Spinal cord (tissue), 10 donors: ENCODE measurements around the gene RESF1. TPM values are rescaled to one million over a fixed set of nuclear protein-coding genes. Genes with fewer than 3 reads are reported as not detected.
"Not testable (repeated sequence)": the region's sequence is repeated elsewhere in the genome, so short reads cannot be mapped to it uniquely, and the experiment has no call there.

Experiments used
- DNase-seq, 6 donors: peaks; one replicate each; pipeline versions ENCODE4 v3.0.0 to v3.0.0-alpha.2; 2013 to 2015; ENCODE audit warnings: low spot score in 6 of 6, low read depth in 4 of 6
- H3K27ac ChIP-seq: one replicate; pipeline ENCODE4 v1.5.1; 2013; ENCODE audit warnings: low read depth, low read length, control low read depth
- H3K27me3 ChIP-seq: one replicate; pipeline ENCODE4 v1.6.1; 2013; ENCODE audit warnings: low read length; ENCODE audit not compliant: control insufficient read depth, insufficient read depth
- H3K36me3 ChIP-seq: one replicate; pipeline ENCODE4 v1.6.1; 2013; ENCODE audit warnings: low read length; ENCODE audit not compliant: control insufficient read depth, insufficient read depth
- H3K4me1 ChIP-seq: one replicate; pipeline ENCODE4 v1.6.1; 2013; ENCODE audit warnings: low read length; ENCODE audit not compliant: control insufficient read depth, insufficient read depth
- H3K4me3 ChIP-seq: one replicate; pipeline ENCODE4 v1.5.1; 2013; ENCODE audit warnings: low read depth, low read length, control low read depth
- H3K9me3 ChIP-seq: one replicate; pipeline ENCODE4 v1.6.1; 2013; ENCODE audit warnings: low read length; ENCODE audit not compliant: control insufficient read depth, insufficient read depth
- WGBS: methylation state at CpG from one replicate; pipeline ENCODE4 v1.1.5; 2013; ENCODE audit warnings: missing lambda C conversion rate; ENCODE audit not compliant: insufficient coverage; 5-methylcytosine and 5-hydroxymethylcytosine counted together
- polyA plus RNA-seq, 2 donors: library from polyadenylated mRNA; unstranded; fragments of 120-200 nt; gene quantifications; one replicate each; pipeline ENCODE4 v1.2.1, GENCODE V29; 2013; ENCODE audit not compliant: insufficient read length in 2 of 2
- total RNA-seq, 2 donors: library from RNA; depleted of rRNA in 1 of 2; stranded (reverse); fragments of 120-200 nt in 1 of 2; fragments of >200 nt in 1 of 2; gene quantifications; one replicate each; pipeline versions ENCODE4 v1.2.3 to v1.2.4, GENCODE V29; 2013 to 2014
- donor health status: healthy.

Gene RESF1
- total and polyA plus RNA-seq, 4 donors = 19.8 to 42.5 (median 27.5) TPM

DNA sequence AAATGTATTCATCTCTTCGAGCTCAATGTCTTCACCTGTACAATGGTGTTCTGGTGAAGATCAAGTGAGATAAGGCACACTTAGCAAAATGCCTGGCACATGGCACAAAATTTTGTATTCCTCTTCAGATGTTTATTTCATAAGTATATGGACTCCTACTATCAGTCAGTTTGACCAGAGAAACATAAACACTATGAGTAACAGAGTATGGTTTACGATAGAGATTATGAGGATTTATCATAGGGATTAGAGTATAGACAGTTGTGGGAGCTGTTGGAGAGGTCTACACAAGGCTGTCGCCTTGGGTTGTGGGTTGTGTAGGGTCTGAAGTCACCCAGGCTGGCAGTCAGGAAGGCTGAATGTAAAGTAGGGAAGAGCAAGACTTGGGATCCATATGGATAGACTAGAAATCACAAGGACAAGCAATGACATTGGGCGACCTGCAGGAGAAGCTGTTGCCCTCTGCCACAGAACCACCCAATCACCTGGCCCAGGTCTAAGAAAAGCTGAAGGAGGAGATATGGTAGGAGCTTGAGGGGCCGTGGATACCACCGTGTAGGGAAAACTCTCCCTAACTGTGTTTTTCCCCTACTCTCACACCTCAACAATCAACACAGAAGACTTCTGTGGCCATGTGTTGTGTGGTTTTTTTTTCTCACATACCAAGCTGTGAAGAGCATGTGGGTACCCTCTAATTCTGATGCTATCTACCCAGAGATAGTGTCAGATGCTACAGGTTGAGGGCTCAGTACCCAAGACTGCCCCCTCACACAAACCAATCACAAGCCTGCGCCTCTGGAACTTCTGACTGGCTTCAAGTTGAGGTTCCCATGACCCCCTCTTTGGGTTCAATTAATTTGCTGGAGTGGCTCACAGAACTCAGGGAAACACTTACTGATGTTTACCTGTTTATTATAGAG, 27.2 kb upstream of the RESF1 start:
- H3K4me1 ChIP-seq = no peaks in the 10 kb centered on the region
- H3K9me3 ChIP-seq = no peaks in the 10 kb centered on the region
- no peaks in the 10 kb centered on the region for H3K36me3 ChIP-seq
- no peak overlapping the region for H3K27ac ChIP-seq
- H3K4me3 ChIP-seq = no peak overlapping the region
- no peak for DNase-seq
- no peaks in the 10 kb centered on the region for H3K27me3 ChIP-seq
- 81% methylated on average over 2 of the region's 7 CpGs for WGBS

DNA sequence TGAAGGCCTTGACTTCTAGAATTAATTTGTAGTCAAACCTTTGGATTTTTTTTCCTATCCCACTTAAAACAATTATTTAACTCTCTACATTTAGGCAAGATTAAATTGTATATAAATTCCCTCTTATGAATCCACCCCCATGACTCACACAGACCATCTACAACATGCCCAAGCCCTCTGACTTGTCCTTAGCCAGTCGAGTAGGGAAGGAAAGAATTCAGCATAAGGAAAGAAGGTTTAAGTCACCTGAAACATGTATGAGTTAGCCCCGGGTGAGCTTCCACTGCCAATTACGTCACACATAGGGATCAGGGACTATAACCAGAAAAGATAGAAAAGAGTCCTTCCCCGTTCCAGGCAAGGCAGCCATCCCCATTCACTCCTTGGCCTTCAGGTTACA, 14.9 kb upstream of the RESF1 start:
- Histone ChIP-seq H3K4me3 (no peak overlapping the region), H3K9me3 (peaks cover 3% of the 10 kb centered on the region), H3K4me1 (no peaks in the 10 kb centered on the region), H3K27me3 (no peaks in the 10 kb centered on the region), H3K36me3 (no peaks in the 10 kb centered on the region), H3K27ac (no peak overlapping the region)
- no peak for DNase-seq
- 96% methylated on average over 3 of the region's 4 CpGs for WGBS

DNA sequence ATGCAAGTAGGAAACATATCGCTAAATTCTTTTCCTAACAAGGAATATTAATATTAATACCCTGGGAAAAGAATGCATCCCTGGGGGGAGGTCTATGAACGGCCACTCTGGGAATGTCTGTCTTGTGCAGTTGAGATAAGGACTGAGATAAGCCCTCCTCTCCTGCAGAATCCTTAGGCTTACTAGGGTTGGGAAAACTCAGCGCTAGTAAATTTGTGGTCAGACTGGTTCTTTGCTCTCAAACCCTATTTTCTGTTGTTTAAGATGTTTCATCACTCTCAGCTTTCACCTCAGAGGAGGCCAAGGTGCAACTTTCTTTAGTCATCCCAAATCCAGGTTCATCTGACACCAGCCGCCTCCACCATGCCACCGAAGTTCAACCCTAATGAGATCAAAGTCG, 11.2 kb upstream of the RESF1 start:
- Histone ChIP-seq H3K4me3 (no peak overlapping the region), H3K27me3 (no peaks in the 10 kb centered on the region), H3K9me3 (no peaks in the 10 kb centered on the region), H3K36me3 (no peaks in the 10 kb centered on the region), H3K27ac (no peak overlapping the region), H3K4me1 (no peaks in the 10 kb centered on the region)
- 95% methylated on average over 3 of the region's 6 CpGs for whole genome bisulfite sequencing
- no peak for DNase-seq

DNA sequence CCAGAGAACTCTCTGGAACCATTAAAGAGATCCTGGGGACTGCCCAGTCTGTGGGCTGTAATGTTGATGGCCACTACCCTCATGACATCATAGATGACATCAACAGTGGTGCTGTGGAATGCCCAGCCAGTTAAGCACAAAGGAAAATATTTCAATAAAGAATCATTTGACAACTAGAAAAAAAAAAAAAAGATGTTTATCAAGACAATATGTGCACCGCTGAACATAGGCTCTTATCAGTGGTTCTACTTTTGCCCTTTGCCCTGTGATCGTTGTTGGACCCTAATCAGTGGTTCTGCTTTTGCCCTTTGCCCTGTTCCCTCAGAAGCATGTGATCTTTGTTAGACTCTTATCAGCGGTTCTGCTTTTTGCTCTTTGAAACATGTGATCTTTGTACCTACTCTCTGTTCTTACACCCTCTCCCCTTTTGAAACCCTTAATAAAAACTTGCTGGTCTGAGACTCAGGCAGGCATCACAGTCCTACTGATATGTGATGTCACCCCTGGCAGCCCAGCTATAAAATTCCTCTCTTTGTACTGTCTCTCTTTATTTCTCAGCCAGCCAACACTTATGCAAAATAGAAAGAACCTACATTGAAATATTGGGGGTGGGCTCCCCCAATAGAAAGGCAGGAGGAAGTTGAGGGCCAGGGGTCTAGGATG, 10.4 kb upstream of the RESF1 start:
- WGBS = 86% methylated on average over 3 of the region's 3 CpGs
- not testable (repeated sequence) for H3K36me3 ChIP-seq, DNase-seq, H3K9me3 ChIP-seq, H3K27me3 ChIP-seq, H3K27ac ChIP-seq, H3K4me3 ChIP-seq, H3K4me1 ChIP-seq

DNA sequence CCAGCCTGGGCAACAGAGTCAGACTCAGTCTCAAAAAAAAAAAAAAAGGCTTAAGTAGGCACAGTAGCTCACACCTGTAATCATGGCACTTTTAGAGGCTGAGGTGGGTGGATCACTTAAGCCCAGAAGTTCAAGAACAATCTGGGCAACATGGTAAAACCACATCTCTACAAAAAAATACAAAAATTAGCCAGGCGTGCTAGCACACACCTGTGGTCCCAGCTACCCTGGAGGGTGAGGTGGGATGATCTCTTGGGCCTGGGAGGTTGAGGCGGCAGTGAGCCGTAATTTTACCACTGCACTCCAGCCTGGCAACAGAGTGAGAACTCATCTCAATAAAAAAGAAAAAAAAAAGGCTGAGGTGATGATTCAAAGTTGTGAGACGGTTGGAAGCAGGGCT, 9.1 kb upstream of the RESF1 start:
- DNase-seq = no peak
- Histone ChIP-seq H3K9me3 (no peaks in the 10 kb centered on the region), H3K4me1 (no peaks in the 10 kb centered on the region), H3K27ac (no peak overlapping the region), H3K36me3 (no peaks in the 10 kb centered on the region), H3K27me3 (no peaks in the 10 kb centered on the region), H3K4me3 (no peak overlapping the region)
- WGBS = 100% methylated on average over 1 of the region's 4 CpGs

DNA sequence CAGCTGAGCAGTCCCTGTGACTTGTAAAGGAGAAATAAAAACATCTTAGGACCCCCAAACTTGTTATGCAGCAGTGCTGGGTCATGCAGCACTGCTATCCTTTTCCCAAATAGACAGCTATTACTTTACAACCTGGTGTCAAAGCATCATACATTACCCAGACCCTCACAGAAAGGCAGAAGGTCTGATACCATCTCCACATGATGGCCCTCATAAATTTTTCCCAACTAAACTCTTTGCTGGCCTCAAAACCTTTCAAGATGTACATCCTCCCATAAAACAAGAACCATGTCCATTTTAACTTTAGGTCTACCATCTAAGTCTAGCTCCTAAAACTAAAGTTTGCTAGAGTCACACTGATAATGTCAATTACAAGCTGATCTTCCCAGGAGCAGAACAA, 8.7 kb upstream of the RESF1 start:
- H3K36me3 ChIP-seq = no peaks in the 10 kb centered on the region
- no peaks in the 10 kb centered on the region for H3K9me3 ChIP-seq
- H3K27me3 ChIP-seq = no peaks in the 10 kb centered on the region
- no peak overlapping the region for H3K4me3 ChIP-seq
- DNase-seq = no peak
- no peak overlapping the region for H3K27ac ChIP-seq
- H3K4me1 ChIP-seq = no peaks in the 10 kb centered on the region

DNA sequence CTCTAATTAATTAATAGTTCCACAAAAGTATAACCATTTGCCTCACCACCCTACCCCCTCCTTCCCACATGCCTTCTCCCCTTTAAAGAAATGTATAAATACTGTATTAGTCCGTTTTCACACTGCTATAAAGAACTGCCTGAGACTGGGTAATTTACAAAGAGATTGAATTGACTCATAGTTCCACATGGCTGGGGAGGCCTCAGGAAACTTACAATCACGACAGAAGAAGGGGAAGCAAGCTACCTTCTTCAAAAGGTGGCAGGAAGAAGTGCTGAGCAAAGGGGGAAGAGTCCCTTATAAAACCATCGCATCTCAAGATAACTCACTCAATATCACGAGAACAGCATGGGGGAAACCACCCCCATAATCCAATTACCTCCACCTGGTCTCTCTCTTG, 8.2 kb upstream of the RESF1 start:
- no peaks in the 10 kb centered on the region for H3K27me3 ChIP-seq
- H3K36me3 ChIP-seq = no peaks in the 10 kb centered on the region
- H3K27ac ChIP-seq = no peak overlapping the region
- no peaks in the 10 kb centered on the region for H3K4me1 ChIP-seq
- H3K4me3 ChIP-seq = no peak overlapping the region
- H3K9me3 ChIP-seq = no peaks in the 10 kb centered on the region
- no CpG with 5 or more reads among the region's 4 CpGs for WGBS
- no peak for DNase-seq

DNA sequence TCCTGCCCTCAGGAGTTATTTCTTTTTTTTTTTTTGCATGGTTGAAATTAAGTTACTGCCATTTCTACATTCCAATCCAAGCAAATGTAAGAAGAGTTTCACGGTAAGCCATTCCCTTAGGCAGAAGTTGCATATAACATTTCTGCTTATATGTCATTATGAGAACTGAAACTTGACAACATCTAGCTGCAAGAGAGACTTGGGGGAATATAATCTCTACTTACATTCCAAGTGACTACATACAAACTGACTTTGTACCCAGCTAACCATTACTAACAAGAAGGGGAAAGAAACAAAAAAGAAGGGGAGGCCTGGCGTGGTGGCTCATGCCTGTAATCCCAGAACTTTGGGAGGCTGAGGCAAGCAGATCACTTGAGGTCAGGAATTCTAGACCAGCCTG, 7.3 kb upstream of the RESF1 start:
- Histone ChIP-seq H3K27ac (no peak overlapping the region), H3K36me3 (no peaks in the 10 kb centered on the region), H3K4me3 (no peak overlapping the region), H3K9me3 (no peaks in the 10 kb centered on the region), H3K27me3 (no peaks in the 10 kb centered on the region), H3K4me1 (no peaks in the 10 kb centered on the region)
- WGBS = no CpG with 5 or more reads among the region's 2 CpGs
- no peak for DNase-seq

DNA sequence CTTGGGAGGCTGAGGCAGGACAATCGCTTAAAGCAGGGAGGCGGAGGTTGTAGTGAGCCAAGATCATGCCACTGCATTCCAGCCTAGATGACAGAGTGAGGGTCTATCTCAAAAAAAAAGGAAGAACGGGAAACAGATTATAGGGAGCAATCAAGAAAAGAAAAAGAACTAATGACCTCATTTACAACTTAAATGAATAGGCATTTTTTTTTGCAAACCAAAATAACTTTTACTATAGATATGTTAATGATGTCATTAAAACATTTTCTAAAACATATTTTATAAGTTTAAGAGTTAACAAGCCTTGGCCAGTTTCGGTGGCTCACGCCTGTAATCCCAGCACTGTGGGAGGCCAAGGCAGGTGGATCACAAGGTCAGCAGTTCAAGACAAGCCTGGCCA, 6.8 kb upstream of the RESF1 start:
- Histone ChIP-seq H3K4me3 (no peak overlapping the region), H3K4me1 (no peaks in the 10 kb centered on the region), H3K27ac (no peak overlapping the region), H3K9me3 (no peaks in the 10 kb centered on the region), H3K36me3 (no peaks in the 10 kb centered on the region), H3K27me3 (no peaks in the 10 kb centered on the region)
- whole genome bisulfite sequencing = 100% methylated on average over 1 of the region's 5 CpGs
- no peak for DNase-seq
